Panc1 (cell line): ENCODE measurements around the gene ADAMTS1.

Experiments used
- POLR2AphosphoS5 ChIP-seq: IDR thresholded peaks from 2 replicates; pipeline ENCODE4 v1.6.1; 2012; ENCODE audit warnings: mild to moderate bottlenecking, low read depth, low read length, moderate library complexity
- SIN3A ChIP-seq: IDR thresholded peaks from 2 replicates; pipeline ENCODE4 v1.6.1; 2012; ENCODE audit warnings: low read depth, mild to moderate bottlenecking, low read length, moderate library complexity, borderline replicate concordance; ENCODE audit not compliant: insufficient read depth
- TCF7L2 ChIP-seq: IDR thresholded peaks from 2 replicates; pipeline ENCODE4 v1.6.1; 2011; ENCODE audit warnings: mild to moderate bottlenecking, low read depth, low read length, inconsistent platforms
- TF ChIP-seq, protein P1 (sequence below): fragments of 450-650 bp; IDR thresholded peaks from 2 replicates; pipeline ENCODE4 v1.5.1; 2017; ENCODE audit warnings: mild to moderate bottlenecking
- TF ChIP-seq, protein P2 (sequence below), 2 experiments: IDR thresholded peaks; 2 replicates each; pipeline ENCODE4 v1.6.1; 2011 to 2012; ENCODE audit warnings: low read depth in 2 of 2, control low read depth in 1 of 2, low read length in 1 of 2, mild to moderate bottlenecking in 1 of 2, moderate library complexity in 1 of 2; ENCODE audit not compliant: insufficient read depth in 1 of 2

DNA sequence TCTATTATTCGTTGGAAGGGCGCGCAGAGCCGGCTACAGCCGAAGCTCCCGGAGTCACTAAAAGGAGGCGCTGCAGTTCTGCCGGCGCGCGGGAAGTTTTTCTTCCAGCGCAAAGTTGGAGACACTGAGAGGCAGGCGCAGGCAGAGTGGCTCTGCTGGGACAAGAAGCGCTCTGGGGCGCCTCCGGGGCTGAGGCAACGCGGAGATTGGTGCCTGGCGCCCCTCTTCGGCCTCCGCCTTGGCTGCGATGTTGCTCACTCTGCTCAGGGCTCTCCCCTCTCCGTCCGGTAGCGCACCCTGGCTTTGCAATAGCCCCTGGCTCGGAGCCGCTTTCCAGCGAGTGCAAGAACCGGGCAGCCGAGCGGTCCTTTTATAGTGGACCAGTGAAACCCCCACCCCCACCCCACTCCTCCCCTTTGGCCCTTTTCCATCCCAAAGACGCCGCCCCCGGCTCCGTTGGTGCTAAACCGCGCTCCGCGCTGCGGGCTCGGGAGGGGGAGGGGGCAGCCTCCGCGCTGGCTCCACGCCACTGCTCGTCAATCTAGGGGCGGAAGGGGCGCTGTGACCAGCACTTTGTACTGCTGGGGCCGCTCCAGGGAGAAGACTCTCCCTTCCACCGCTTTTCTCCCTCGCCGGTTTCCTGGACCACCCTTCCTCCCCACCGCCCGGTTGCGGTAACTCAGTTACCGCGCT is at the start of gene ADAMTS1:
- TF ChIP-seq, protein P1, sequence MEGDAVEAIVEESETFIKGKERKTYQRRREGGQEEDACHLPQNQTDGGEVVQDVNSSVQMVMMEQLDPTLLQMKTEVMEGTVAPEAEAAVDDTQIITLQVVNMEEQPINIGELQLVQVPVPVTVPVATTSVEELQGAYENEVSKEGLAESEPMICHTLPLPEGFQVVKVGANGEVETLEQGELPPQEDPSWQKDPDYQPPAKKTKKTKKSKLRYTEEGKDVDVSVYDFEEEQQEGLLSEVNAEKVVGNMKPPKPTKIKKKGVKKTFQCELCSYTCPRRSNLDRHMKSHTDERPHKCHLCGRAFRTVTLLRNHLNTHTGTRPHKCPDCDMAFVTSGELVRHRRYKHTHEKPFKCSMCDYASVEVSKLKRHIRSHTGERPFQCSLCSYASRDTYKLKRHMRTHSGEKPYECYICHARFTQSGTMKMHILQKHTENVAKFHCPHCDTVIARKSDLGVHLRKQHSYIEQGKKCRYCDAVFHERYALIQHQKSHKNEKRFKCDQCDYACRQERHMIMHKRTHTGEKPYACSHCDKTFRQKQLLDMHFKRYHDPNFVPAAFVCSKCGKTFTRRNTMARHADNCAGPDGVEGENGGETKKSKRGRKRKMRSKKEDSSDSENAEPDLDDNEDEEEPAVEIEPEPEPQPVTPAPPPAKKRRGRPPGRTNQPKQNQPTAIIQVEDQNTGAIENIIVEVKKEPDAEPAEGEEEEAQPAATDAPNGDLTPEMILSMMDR, result peak; percentile 8; the same call in 1 of the 2 replicates
- TF ChIP-seq POLR2AphosphoS5, result no peak
- TF ChIP-seq, protein P2, sequence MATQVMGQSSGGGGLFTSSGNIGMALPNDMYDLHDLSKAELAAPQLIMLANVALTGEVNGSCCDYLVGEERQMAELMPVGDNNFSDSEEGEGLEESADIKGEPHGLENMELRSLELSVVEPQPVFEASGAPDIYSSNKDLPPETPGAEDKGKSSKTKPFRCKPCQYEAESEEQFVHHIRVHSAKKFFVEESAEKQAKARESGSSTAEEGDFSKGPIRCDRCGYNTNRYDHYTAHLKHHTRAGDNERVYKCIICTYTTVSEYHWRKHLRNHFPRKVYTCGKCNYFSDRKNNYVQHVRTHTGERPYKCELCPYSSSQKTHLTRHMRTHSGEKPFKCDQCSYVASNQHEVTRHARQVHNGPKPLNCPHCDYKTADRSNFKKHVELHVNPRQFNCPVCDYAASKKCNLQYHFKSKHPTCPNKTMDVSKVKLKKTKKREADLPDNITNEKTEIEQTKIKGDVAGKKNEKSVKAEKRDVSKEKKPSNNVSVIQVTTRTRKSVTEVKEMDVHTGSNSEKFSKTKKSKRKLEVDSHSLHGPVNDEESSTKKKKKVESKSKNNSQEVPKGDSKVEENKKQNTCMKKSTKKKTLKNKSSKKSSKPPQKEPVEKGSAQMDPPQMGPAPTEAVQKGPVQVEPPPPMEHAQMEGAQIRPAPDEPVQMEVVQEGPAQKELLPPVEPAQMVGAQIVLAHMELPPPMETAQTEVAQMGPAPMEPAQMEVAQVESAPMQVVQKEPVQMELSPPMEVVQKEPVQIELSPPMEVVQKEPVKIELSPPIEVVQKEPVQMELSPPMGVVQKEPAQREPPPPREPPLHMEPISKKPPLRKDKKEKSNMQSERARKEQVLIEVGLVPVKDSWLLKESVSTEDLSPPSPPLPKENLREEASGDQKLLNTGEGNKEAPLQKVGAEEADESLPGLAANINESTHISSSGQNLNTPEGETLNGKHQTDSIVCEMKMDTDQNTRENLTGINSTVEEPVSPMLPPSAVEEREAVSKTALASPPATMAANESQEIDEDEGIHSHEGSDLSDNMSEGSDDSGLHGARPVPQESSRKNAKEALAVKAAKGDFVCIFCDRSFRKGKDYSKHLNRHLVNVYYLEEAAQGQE (IDR thresholded peaks at IDR 0.05; ENCODE audit: insufficient read depth in 1 of 2, low read depth in 2 of 2, low read length in 1 of 2), result no peak
- TF ChIP-seq TCF7L2, result peak; percentile 43
- TF ChIP-seq SIN3A, result no peak
